K562 (cell line): Measurements from ENCODE around the gene ABHD16A. TPM values are rescaled to one million over a fixed set of nuclear protein-coding genes. Genes with fewer than 3 reads are reported as not detected.

Source experiments
- ATF4 ChIP-seq: fragments of 450-650 bp; formaldehyde crosslinking; IDR thresholded peaks from 2 replicates; pipeline ENCODE4 v1.4.0; 2022; ENCODE audit warnings: mild to moderate bottlenecking, moderate library complexity
- BDP1 ChIP-seq: IDR thresholded peaks from 3 replicates; pipeline ENCODE4 v1.6.1; 2011; ENCODE audit not compliant: insufficient read length, insufficient read depth
- CC2D1A ChIP-seq: fragments of 450-650 bp; IDR thresholded peaks from 2 replicates; pipeline ENCODE4 v1.6.1; 2017; ENCODE audit warnings: mild to moderate bottlenecking
- HNRNPUL1 ChIP-seq: fragments of 200-400 bp; formaldehyde crosslinking; IDR thresholded peaks from 2 replicates; pipeline ENCODE4 v1.6.1; 2017; ENCODE audit warnings: low read length
- PHB2 ChIP-seq: fragments of 450-650 bp; IDR thresholded peaks from 2 replicates; pipeline ENCODE4 v1.6.1; 2017; ENCODE audit warnings: low read depth
- RCOR1 ChIP-seq, 2 experiments: IDR thresholded peaks; 2 replicates each; pipeline ENCODE4 v1.6.1; 2012; ENCODE audit warnings: low read depth in 2 of 2, low read length in 2 of 2, borderline replicate concordance in 1 of 2, improper control_type of control experiment in 1 of 2
- TEAD1 ChIP-seq, 2 experiments: fragments of 450-650 bp in 1 of 2; sonication (generic) in 1 of 2; formaldehyde crosslinking; IDR thresholded peaks; 2 replicates each; pipeline versions ENCODE4 v1.4.0 to v1.8.0; 2020 to 2022; ENCODE audit warnings: mild to moderate bottlenecking in 2 of 2, missing genetic modification reagents in 1 of 2
- TFE3 ChIP-seq: fragments of 450-650 bp; formaldehyde crosslinking; IDR thresholded peaks from 2 replicates; pipeline ENCODE4 v1.4.0; 2020; ENCODE audit warnings: mild to moderate bottlenecking, mixed read lengths
- ZBTB40 ChIP-seq, 2 experiments: fragments of 450-650 bp in 1 of 2; sonication (generic) in 1 of 2; formaldehyde crosslinking in 1 of 2; IDR thresholded peaks; 2 replicates each; pipeline versions ENCODE4 v1.7.1 to v1.9.0; 2016 to 2022; ENCODE audit warnings: inconsistent platforms in 1 of 2, mild to moderate bottlenecking in 1 of 2, missing genetic modification reagents in 1 of 2
- ZNF584 ChIP-seq: fragments of 200-800 bp; sonication (Bioruptor generic); IDR thresholded peaks from 2 replicates; pipeline ENCODE4 v1.6.1; 2016; ENCODE audit warnings: low read depth, mild to moderate bottlenecking, missing genetic modification characterization, missing compliant biosample characterization
- polyA plus RNA-seq, 8 experiments: library from polyadenylated mRNA; depleted of rRNA in 4 of 8; stranded (reverse) in 5 of 8; unstranded in 3 of 8; fragments of >200 nt; fragmentation: Nextera tagmentation in 2 of 8; fragmentation: Illumina TruSeq in 1 of 8; extraction: Ambion mirVana in 2 of 8; extraction: Trizol in 1 of 8; gene quantifications; 2 replicates each; pipeline versions ENCODE4 v1.2.1 to v1.2.3, GENCODE V29; 2011 to 2014; ENCODE audit warnings: inconsistent platforms in 1 of 8, missing spikeins in 1 of 8
- total RNA-seq, 7 experiments: library from RNA; depleted of rRNA in 6 of 7; stranded (reverse); fragments of >200 nt in 6 of 7; fragmentation: Illumina TruSeq in 2 of 7; extraction: Trizol in 2 of 7; gene quantifications; 2 replicates each; pipeline versions ENCODE4 v1.2.1 to v1.2.3, GENCODE V29; 2011 to 2021; ENCODE audit warnings: low replicate concordance in 1 of 7
- TF ChIP-seq, protein P1 (sequence below): sonication (generic); formaldehyde crosslinking; IDR thresholded peaks from 2 replicates; pipeline ENCODE4 v1.8.1; 2023; ENCODE audit warnings: mild to moderate bottlenecking, missing genetic modification reagents
- TF ChIP-seq, protein P2 (sequence below): sonication (generic); formaldehyde crosslinking; IDR thresholded peaks from 2 replicates; pipeline ENCODE4 v1.8.0; 2022; ENCODE audit warnings: missing genetic modification reagents, mild to moderate bottlenecking, borderline replicate concordance

ABHD16A gene
- total and polyA plus RNA-seq, 9 of the 15 experiments (the other 6 are each of a cell fraction or from before 2014, with no cell fraction given), result 25.8 to 120 (median 81.6) TPM

- no peak for TF ChIP-seq ZBTB40 (IDR thresholded peaks at IDR 0.05)
- TF ChIP-seq ZBTB40 (CRISPR knock-in tag; IDR thresholded peaks at IDR 0.05), result no peak
- TF ChIP-seq ZNF584, result no peak
- TF ChIP-seq, protein P1, sequence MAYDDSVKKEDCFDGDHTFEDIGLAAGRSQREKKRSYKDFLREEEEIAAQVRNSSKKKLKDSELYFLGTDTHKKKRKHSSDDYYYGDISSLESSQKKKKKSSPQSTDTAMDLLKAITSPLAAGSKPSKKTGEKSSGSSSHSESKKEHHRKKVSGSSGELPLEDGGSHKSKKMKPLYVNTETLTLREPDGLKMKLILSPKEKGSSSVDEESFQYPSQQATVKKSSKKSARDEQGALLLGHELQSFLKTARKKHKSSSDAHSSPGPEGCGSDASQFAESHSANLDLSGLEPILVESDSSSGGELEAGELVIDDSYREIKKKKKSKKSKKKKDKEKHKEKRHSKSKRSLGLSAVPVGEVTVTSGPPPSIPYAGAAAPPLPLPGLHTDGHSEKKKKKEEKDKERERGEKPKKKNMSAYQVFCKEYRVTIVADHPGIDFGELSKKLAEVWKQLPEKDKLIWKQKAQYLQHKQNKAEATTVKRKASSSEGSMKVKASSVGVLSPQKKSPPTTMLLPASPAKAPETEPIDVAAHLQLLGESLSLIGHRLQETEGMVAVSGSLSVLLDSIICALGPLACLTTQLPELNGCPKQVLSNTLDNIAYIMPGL, result no peak
- TF ChIP-seq ATF4 (CRISPR knock-in tag), result no peak
- TF ChIP-seq TEAD1 (CRISPR knock-in tag; IDR thresholded peaks at IDR 0.05), result peak in 1 of 2 experiments; percentile 74; a peak in 2 of 4 replicates
- TF ChIP-seq, protein P2, sequence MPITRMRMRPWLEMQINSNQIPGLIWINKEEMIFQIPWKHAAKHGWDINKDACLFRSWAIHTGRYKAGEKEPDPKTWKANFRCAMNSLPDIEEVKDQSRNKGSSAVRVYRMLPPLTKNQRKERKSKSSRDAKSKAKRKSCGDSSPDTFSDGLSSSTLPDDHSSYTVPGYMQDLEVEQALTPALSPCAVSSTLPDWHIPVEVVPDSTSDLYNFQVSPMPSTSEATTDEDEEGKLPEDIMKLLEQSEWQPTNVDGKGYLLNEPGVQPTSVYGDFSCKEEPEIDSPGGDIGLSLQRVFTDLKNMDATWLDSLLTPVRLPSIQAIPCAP (CRISPR knock-in tag), result no peak
- TF ChIP-seq CC2D1A, result peak; percentile 72; the same call in 1 of the 2 replicates
- TF ChIP-seq TFE3 (CRISPR knock-in tag), result no peak
- TF ChIP-seq RCOR1 (IDR thresholded peaks at IDR 0.05; ENCODE audit: borderline replicate concordance in 1 of 2, low read depth in 2 of 2, low read length in 2 of 2), result peak in 1 of 2 experiments; percentile 95; a peak in 2 of 4 replicates
- peak; percentile 51; the same call in 1 of the 2 replicates for TF ChIP-seq PHB2
- TF ChIP-seq HNRNPUL1, result no peak
- no peak for TF ChIP-seq BDP1
Measured at GRCh38 chr6:31734821-31735406, 31.8 kb upstream of the ABHD16A start (continued).
